K562 (cell line): ENCODE measurements around the gene PPP6C. TPM values are rescaled to one million over a fixed set of nuclear protein-coding genes. Genes with fewer than 3 reads are reported as not detected.
A peak's percentile ranks its signal among the peaks of the same experiment; 100 is the strongest.

ENCODE experiments used
- CBFA2T2 ChIP-seq: fragments of 450-650 bp; conservative IDR thresholded peaks from 2 replicates; pipeline ENCODE4 v1.6.1; 2017; ENCODE audit warnings: mild to moderate bottlenecking
- DIDO1 ChIP-seq: fragments of 450-650 bp; IDR thresholded peaks from 2 replicates; pipeline ENCODE4 v1.6.1; 2016; ENCODE audit warnings: low read depth, missing biosample characterization, missing genetic modification characterization
- E2F3 ChIP-seq: fragments of 250-450 bp; sonication (Bioruptor Pico); IDR thresholded peaks from 2 replicates; pipeline ENCODE4 v1.4.0; 2020; ENCODE audit warnings: mild to moderate bottlenecking
- HNRNPUL1 ChIP-seq: fragments of 200-400 bp; formaldehyde crosslinking; IDR thresholded peaks from 2 replicates; pipeline ENCODE4 v1.6.1; 2017; ENCODE audit warnings: low read length
- HSF4 ChIP-seq: fragments of 250-450 bp; sonication (Bioruptor Pico); IDR thresholded peaks from 2 replicates; pipeline ENCODE4 v2.1.2; 2022; ENCODE audit warnings: mild to moderate bottlenecking, moderate library complexity, borderline replicate concordance
- KAT7 ChIP-seq: sonication (generic); formaldehyde crosslinking; IDR thresholded peaks from 2 replicates; pipeline ENCODE4 v1.8.0; 2022; ENCODE audit warnings: missing genetic modification reagents, mild to moderate bottlenecking, borderline replicate concordance
- MYC ChIP-seq, 2 experiments: fragments of 250-450 bp in 1 of 2; sonication (Bioruptor Pico) in 1 of 2; IDR thresholded peaks; 2 replicates each; pipeline versions ENCODE4 v1.5.1 to v1.6.1; 2012 to 2021; ENCODE audit warnings: low read depth in 2 of 2, borderline replicate concordance in 1 of 2, improper control_type of control experiment in 1 of 2, low read length in 1 of 2, mild to moderate bottlenecking in 1 of 2, moderate library complexity in 1 of 2
- NCOA2 ChIP-seq, 2 experiments: fragments of 450-650 bp; IDR thresholded peaks; 2 replicates each; pipeline ENCODE4 v1.6.1; 2018; ENCODE audit warnings: mild to moderate bottlenecking in 2 of 2, moderate library complexity in 1 of 2; ENCODE audit not compliant: partially characterized antibody in 2 of 2
- TAF7 ChIP-seq: fragments of 450-650 bp; IDR thresholded peaks from 2 replicates; pipeline ENCODE4 v1.6.1; 2016; ENCODE audit warnings: missing genetic modification characterization, missing compliant biosample characterization
- TAF9B ChIP-seq: fragments of 450-650 bp; IDR thresholded peaks from 2 replicates; pipeline ENCODE4 v1.6.1; 2018; ENCODE audit warnings: mild to moderate bottlenecking; ENCODE audit not compliant: partially characterized antibody
- U2AF1 ChIP-seq: fragments of 200-400 bp; formaldehyde crosslinking; optimal IDR thresholded peaks from 2 replicates; pipeline ENCODE3; 2017; ENCODE audit warnings: mild to moderate bottlenecking, low read depth, low read length, moderate library complexity
- ZNF785 ChIP-seq: fragments of 250-450 bp; sonication (Bioruptor Pico); IDR thresholded peaks from 2 replicates; pipeline ENCODE4 v1.4.0; 2020; ENCODE audit warnings: mild to moderate bottlenecking
- polyA plus RNA-seq, 8 experiments: library from polyadenylated mRNA; depleted of rRNA in 4 of 8; stranded (reverse) in 5 of 8; unstranded in 3 of 8; fragments of >200 nt; fragmentation: Nextera tagmentation in 2 of 8; fragmentation: Illumina TruSeq in 1 of 8; extraction: Ambion mirVana in 2 of 8; extraction: Trizol in 1 of 8; gene quantifications; 2 replicates each; pipeline versions ENCODE4 v1.2.1 to v1.2.3, GENCODE V29; 2011 to 2014; ENCODE audit warnings: inconsistent platforms in 1 of 8, missing spikeins in 1 of 8
- total RNA-seq, 7 experiments: library from RNA; depleted of rRNA in 6 of 7; stranded (reverse); fragments of >200 nt in 6 of 7; fragmentation: Illumina TruSeq in 2 of 7; extraction: Trizol in 2 of 7; gene quantifications; 2 replicates each; pipeline versions ENCODE4 v1.2.1 to v1.2.3, GENCODE V29; 2011 to 2021; ENCODE audit warnings: low replicate concordance in 1 of 7
- TF ChIP-seq, protein P1 (sequence below), 2 experiments: fragments of 150-350 bp in 1 of 2; IDR thresholded peaks; 2 replicates each; pipeline ENCODE4 v1.6.1; 2012 to 2016; ENCODE audit warnings: low read depth in 2 of 2, low read length in 2 of 2, mild to moderate bottlenecking in 1 of 2, moderate library complexity in 1 of 2
- TF ChIP-seq, protein P2 (sequence below): sonication (generic); formaldehyde crosslinking; IDR thresholded peaks from 2 replicates; pipeline ENCODE4 v1.8.1; 2023; ENCODE audit warnings: mild to moderate bottlenecking, missing genetic modification reagents
- TF ChIP-seq, protein P3 (sequence below), 2 experiments: fragments of 450-650 bp in 1 of 2; sonication (generic) in 1 of 2; formaldehyde crosslinking; conservative IDR thresholded peaks; 2 replicates each; pipeline versions ENCODE4 v1.4.0 to v1.8.1; 2020 to 2022; ENCODE audit warnings: mild to moderate bottlenecking in 1 of 2, missing genetic modification reagents in 1 of 2
- TF ChIP-seq, protein P4 (sequence below), 2 experiments: fragments of 450-650 bp in 1 of 2; IDR thresholded peaks; 2 replicates each; pipeline ENCODE4 v1.6.1; 2011 to 2017; ENCODE audit warnings: low read depth in 2 of 2, antibody characterized with exemption in 1 of 2, borderline replicate concordance in 1 of 2, low read length in 1 of 2, mild to moderate bottlenecking in 1 of 2, mixed read lengths in 1 of 2; ENCODE audit not compliant: control insufficient read depth in 1 of 2

PPP6C gene
- total and polyA plus RNA-seq, 9 of the 15 experiments (the other 6 are each of a cell fraction or from before 2014, with no cell fraction given): 18.8 to 44.8 (median 38.3) TPM

DNA sequence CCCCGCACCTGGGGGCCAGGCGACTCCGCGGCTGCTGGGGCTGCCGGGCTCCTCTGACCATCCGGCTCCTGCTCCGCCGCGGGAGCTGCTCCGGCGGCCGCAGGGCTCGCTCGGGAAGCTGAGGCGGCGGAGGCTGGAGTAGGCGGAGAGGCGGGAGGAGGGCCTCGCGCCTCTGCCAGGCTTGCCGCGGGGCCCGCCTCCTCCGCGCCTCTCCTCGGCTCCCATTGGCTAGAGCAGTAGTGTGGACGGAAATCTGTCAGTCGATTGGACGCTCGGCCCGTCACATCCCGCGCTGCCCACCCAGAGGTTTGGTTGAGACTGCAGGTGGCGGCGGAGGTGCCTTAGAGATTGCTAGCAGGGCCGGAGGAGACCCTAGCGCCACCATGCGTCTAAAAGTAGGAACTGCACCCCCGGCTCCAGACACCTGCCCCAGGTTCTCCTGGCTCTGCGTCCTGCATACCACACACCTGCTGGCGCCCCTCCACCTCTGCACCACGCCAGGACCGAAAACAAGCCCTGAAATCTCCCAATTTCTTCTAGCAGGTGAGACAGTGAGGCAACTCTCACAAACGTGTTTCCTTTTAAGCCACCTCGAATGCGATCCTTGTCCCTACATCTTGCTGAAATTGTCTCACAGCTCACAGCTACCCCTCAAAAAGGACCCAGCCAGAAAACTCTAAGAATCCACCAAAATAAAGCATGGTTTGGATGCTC lies 46.1 kb downstream of the PPP6C start, which contains the start of gene SCAI (continued):
- TF ChIP-seq, protein P1, sequence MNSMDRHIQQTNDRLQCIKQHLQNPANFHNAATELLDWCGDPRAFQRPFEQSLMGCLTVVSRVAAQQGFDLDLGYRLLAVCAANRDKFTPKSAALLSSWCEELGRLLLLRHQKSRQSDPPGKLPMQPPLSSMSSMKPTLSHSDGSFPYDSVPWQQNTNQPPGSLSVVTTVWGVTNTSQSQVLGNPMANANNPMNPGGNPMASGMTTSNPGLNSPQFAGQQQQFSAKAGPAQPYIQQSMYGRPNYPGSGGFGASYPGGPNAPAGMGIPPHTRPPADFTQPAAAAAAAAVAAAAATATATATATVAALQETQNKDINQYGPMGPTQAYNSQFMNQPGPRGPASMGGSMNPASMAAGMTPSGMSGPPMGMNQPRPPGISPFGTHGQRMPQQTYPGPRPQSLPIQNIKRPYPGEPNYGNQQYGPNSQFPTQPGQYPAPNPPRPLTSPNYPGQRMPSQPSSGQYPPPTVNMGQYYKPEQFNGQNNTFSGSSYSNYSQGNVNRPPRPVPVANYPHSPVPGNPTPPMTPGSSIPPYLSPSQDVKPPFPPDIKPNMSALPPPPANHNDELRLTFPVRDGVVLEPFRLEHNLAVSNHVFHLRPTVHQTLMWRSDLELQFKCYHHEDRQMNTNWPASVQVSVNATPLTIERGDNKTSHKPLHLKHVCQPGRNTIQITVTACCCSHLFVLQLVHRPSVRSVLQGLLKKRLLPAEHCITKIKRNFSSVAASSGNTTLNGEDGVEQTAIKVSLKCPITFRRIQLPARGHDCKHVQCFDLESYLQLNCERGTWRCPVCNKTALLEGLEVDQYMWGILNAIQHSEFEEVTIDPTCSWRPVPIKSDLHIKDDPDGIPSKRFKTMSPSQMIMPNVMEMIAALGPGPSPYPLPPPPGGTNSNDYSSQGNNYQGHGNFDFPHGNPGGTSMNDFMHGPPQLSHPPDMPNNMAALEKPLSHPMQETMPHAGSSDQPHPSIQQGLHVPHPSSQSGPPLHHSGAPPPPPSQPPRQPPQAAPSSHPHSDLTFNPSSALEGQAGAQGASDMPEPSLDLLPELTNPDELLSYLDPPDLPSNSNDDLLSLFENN (IDR thresholded peaks at IDR 0.05; ENCODE audit: low read depth in 2 of 2, low read length in 2 of 2): 0 out of 4 replicates have a peak, but pooled peaks of 1 of the 2 experiments have one; percentile 62
- TF ChIP-seq KAT7 (no peak), U2AF1 (no peak), HSF4 (CRISPR knock-in tag) (no peak), DIDO1 (tag) (no peak), TAF7 (tag) (no peak), NCOA2 (IDR thresholded peaks at IDR 0.05; ENCODE audit: partially characterized antibody in 2 of 2) (no peak), CBFA2T2 (0 out of 2 replicates have a peak, but pooled peaks have one; percentile 13), MYC (IDR thresholded peaks at IDR 0.05; ENCODE audit: low read depth, low read length) (peak; percentile 85), MYC (CRISPR knock-in tag; IDR thresholded peaks at IDR 0.05; ENCODE audit: borderline replicate concordance, low read depth) (no peak), ZNF785 (CRISPR knock-in tag) (no peak), HNRNPUL1 (no peak), TAF9B (no peak), E2F3 (no peak)
- TF ChIP-seq, protein P2, sequence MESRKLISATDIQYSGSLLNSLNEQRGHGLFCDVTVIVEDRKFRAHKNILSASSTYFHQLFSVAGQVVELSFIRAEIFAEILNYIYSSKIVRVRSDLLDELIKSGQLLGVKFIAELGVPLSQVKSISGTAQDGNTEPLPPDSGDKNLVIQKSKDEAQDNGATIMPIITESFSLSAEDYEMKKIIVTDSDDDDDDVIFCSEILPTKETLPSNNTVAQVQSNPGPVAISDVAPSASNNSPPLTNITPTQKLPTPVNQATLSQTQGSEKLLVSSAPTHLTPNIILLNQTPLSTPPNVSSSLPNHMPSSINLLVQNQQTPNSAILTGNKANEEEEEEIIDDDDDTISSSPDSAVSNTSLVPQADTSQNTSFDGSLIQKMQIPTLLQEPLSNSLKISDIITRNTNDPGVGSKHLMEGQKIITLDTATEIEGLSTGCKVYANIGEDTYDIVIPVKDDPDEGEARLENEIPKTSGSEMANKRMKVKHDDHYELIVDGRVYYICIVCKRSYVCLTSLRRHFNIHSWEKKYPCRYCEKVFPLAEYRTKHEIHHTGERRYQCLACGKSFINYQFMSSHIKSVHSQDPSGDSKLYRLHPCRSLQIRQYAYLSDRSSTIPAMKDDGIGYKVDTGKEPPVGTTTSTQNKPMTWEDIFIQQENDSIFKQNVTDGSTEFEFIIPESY: peak; percentile 59; the same call in 1 of the 2 replicates
- TF ChIP-seq, protein P3, sequence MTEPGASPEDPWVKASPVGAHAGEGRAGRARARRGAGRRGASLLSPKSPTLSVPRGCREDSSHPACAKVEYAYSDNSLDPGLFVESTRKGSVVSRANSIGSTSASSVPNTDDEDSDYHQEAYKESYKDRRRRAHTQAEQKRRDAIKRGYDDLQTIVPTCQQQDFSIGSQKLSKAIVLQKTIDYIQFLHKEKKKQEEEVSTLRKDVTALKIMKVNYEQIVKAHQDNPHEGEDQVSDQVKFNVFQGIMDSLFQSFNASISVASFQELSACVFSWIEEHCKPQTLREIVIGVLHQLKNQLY (CRISPR knock-in tag; conservative IDR thresholded peaks at IDR 0.05): no peak
- TF ChIP-seq, protein P4, sequence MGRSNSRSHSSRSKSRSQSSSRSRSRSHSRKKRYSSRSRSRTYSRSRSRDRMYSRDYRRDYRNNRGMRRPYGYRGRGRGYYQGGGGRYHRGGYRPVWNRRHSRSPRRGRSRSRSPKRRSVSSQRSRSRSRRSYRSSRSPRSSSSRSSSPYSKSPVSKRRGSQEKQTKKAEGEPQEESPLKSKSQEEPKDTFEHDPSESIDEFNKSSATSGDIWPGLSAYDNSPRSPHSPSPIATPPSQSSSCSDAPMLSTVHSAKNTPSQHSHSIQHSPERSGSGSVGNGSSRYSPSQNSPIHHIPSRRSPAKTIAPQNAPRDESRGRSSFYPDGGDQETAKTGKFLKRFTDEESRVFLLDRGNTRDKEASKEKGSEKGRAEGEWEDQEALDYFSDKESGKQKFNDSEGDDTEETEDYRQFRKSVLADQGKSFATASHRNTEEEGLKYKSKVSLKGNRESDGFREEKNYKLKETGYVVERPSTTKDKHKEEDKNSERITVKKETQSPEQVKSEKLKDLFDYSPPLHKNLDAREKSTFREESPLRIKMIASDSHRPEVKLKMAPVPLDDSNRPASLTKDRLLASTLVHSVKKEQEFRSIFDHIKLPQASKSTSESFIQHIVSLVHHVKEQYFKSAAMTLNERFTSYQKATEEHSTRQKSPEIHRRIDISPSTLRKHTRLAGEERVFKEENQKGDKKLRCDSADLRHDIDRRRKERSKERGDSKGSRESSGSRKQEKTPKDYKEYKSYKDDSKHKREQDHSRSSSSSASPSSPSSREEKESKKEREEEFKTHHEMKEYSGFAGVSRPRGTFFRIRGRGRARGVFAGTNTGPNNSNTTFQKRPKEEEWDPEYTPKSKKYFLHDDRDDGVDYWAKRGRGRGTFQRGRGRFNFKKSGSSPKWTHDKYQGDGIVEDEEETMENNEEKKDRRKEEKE (IDR thresholded peaks at IDR 0.05; ENCODE audit: borderline replicate concordance in 1 of 2, control insufficient read depth in 1 of 2, low read depth in 2 of 2, low read length in 1 of 2): no peak
